OCI-LY7 (cell line): ENCODE results near the gene TNNT1. TPM values are rescaled to one million over a fixed set of nuclear protein-coding genes. Genes with fewer than 3 reads are reported as not detected.

Source experiments
- BruUV-seq: library from RNA; stranded (reverse); fragments of 400-500 nt; replicated peaks from 2 replicates; lab custom pipeline; 2021; lab: Mats Ljungman, UMichigan
- CTCF ChIA-PET: fragments of 300-600 bp; sonication (Branson Sonifier 250); formaldehyde crosslinking; loops from one replicate; lab custom pipeline; 2022; ENCODE audit warnings: antibody characterized with exemption; ENCODE audit not compliant: unreplicated experiment; lab: Charles Lee
- POLR2A ChIA-PET: fragments of 300-600 bp; sonication (Branson Sonifier 250); formaldehyde crosslinking; loops from one replicate; lab custom pipeline; 2022; ENCODE audit warnings: antibody characterized with exemption; lab: Charles Lee
- DNase-seq: peaks from one replicate; pipeline ENCODE4 v3.0.0-alpha.2; 2015; ENCODE audit warnings: low spot score
- H2AFZ ChIP-seq: fragments of 200-600 bp; sonication (generic), shearing (Covaris generic); 2 replicates; pipeline ENCODE4 v1.6.1; 2014; ENCODE audit warnings: mild to moderate bottlenecking, antibody characterized with exemption, low read length, moderate library complexity
- H3K27ac ChIP-seq: fragments of 200-600 bp; sonication (generic); 2 replicates; pipeline ENCODE4 v1.5.1; 2014; ENCODE audit warnings: mixed run types, low read depth, mild to moderate bottlenecking, moderate library complexity, low read length, inconsistent platforms; ENCODE audit not compliant: poor library complexity, severe bottlenecking
- H3K36me3 ChIP-seq: fragments of 200-600 bp; sonication (generic); 2 replicates; pipeline ENCODE4 v1.6.1; 2014; ENCODE audit warnings: mild to moderate bottlenecking, antibody characterized with exemption, low read length, moderate library complexity, mixed read lengths; ENCODE audit not compliant: insufficient read depth
- H3K4me1 ChIP-seq: fragments of 200-600 bp; sonication (generic); 2 replicates; pipeline ENCODE4 v1.5.1; 2014; ENCODE audit warnings: mild to moderate bottlenecking, low read length; ENCODE audit not compliant: insufficient read depth, poor library complexity, severe bottlenecking
- H3K4me2 ChIP-seq: fragments of 200-600 bp; sonication (generic); 2 replicates; pipeline ENCODE4 v1.6.1; 2014; ENCODE audit warnings: mild to moderate bottlenecking, low read length
- H3K4me3 ChIP-seq: fragments of 200-600 bp; sonication (generic); 2 replicates; pipeline ENCODE4 v1.5.1; 2014; ENCODE audit warnings: mild to moderate bottlenecking, low read depth, low read length; ENCODE audit not compliant: poor library complexity, severe bottlenecking
- H3K79me2 ChIP-seq: fragments of 200-600 bp; sonication (generic); 2 replicates; pipeline ENCODE4 v1.6.1; 2016; ENCODE audit warnings: low read depth, mild to moderate bottlenecking, low read length, moderate library complexity, mixed read lengths; ENCODE audit not compliant: insufficient read depth
- H3K9me2 ChIP-seq: fragments of 200-600 bp; sonication (generic); 2 replicates; pipeline ENCODE4 v1.6.1; 2016; ENCODE audit warnings: mild to moderate bottlenecking, low read length, mixed read lengths; ENCODE audit not compliant: insufficient read depth
- H3K9me3 ChIP-seq: fragments of 200-600 bp; sonication (generic); 2 replicates; pipeline ENCODE4 v1.6.1; 2014; ENCODE audit warnings: mild to moderate bottlenecking, mixed run types, low read length, mixed read lengths
- H4K20me1 ChIP-seq: fragments of 200-600 bp; sonication (generic); 2 replicates; pipeline ENCODE4 v1.6.1; 2014; ENCODE audit warnings: mild to moderate bottlenecking, antibody characterized with exemption, low read length, moderate library complexity, mixed read lengths; ENCODE audit not compliant: insufficient read depth
- EZH2phosphoT487 ChIP-seq: fragments of 200-600 bp; sonication (generic); IDR thresholded peaks from 2 replicates; pipeline ENCODE4 v1.6.1; 2018; ENCODE audit warnings: low read depth, borderline replicate concordance, mild to moderate bottlenecking, mixed run types, antibody characterized with exemption, low read length, moderate library complexity, mixed read lengths
- intact Hi-C: fragments of 100-400 bp; cut with micrococcal nuclease; formaldehyde crosslinking; loops from one replicate; pipeline ENCODE4 v1.10.0; 2022; ENCODE audit not compliant: unreplicated experiment
- total RNA-seq, 2 experiments: library from RNA; depleted of rRNA in 1 of 2; stranded (reverse); fragments of >200 nt in 1 of 2; shearing (Covaris generic) in 1 of 2; gene quantifications; 2 replicates each; pipeline ENCODE4 v1.2.3, GENCODE V29; 2014 to 2022
- TF ChIP-seq, protein P1 (sequence below): fragments of 200-600 bp; sonication (generic); conservative IDR thresholded peaks from 2 replicates; pipeline ENCODE4 v1.5.1; 2014; ENCODE audit warnings: mild to moderate bottlenecking, antibody characterized with exemption, low read length, moderate library complexity, mixed read lengths

Gene TNNT1
- total RNA-seq, 2 experiments from 2014 or later: 11.2 to 21.9 TPM

DNA sequence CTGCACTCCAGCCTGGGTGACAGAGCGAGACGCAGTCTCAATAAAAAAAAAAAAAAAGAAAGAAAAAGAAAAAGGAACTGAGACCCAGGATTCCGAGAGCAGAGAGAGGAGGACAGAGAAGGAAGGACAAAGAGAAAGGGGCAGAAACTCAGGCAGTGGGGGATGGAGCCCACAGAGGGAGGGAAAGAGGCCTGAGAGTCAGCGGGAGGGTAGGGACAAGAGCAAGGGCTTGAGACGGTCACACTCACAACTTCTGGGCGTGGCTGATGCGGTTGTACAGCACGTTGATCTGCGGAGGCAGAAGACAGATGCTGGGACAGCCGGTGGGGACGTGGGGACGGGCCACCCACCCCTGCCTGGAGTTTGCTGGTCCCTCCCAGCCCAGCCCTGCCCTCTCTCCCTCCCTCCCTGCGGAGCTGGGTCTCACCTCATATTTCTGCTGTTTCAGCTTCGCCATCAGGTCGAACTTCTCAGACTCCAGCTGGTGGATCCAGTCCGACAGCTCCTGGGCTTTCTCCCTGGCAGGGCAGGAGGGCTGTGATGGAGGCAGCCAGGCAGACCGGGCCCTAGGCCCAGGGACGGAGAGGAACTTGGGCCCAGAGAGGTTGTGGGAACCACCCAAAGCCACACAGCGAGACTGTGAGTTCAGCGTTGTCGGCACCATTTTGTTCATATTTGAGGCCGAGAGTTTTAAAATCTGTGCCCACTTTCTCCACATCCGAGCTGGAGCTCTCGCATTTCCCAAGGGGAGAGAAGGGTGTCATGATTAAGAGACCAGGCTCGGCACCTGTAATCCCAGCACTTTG is 15.2 kb downstream of the TNNT1 start:
- Histone ChIP-seq H2AFZ (peak overlapping the region; percentile 53; the same call in 1 of the 2 replicates), H4K20me1 (no peaks in the 10 kb centered on the region), H3K4me1 (peaks cover 47% of the 10 kb centered on the region), H3K27ac (peak overlapping the region; percentile 84), H3K9me2 (no peaks in the 10 kb centered on the region), H3K4me2 (peak overlapping the region; percentile 92), H3K79me2 (no peaks in the 10 kb centered on the region), H3K9me3 (no peaks in the 10 kb centered on the region), H3K4me3 (peak overlapping the region; percentile 58), H3K36me3 (no peaks in the 10 kb centered on the region)
- DNase-seq: peak; percentile 85
- POLR2A ChIA-PET: interaction anchor here (0.6 kb wide), 1 partner anchor 54 kb away, joined by 3 read pairs; no protein-coding TSS in a partner anchor
- TF ChIP-seq, protein P1, sequence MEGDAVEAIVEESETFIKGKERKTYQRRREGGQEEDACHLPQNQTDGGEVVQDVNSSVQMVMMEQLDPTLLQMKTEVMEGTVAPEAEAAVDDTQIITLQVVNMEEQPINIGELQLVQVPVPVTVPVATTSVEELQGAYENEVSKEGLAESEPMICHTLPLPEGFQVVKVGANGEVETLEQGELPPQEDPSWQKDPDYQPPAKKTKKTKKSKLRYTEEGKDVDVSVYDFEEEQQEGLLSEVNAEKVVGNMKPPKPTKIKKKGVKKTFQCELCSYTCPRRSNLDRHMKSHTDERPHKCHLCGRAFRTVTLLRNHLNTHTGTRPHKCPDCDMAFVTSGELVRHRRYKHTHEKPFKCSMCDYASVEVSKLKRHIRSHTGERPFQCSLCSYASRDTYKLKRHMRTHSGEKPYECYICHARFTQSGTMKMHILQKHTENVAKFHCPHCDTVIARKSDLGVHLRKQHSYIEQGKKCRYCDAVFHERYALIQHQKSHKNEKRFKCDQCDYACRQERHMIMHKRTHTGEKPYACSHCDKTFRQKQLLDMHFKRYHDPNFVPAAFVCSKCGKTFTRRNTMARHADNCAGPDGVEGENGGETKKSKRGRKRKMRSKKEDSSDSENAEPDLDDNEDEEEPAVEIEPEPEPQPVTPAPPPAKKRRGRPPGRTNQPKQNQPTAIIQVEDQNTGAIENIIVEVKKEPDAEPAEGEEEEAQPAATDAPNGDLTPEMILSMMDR: no peak
- no peak for TF ChIP-seq EZH2phosphoT487
- BruUV-seq: no TSS peak
- intact Hi-C loops: loop anchor here (2.0 kb wide), 2 partner anchors 53 to 251 kb away; no protein-coding TSS in a partner anchor
- CTCF ChIA-PET: interaction anchor here (0.6 to 1.2 kb wide), 4 partner anchors 10 to 253 kb away, joined by 3 to 9 read pairs (median 4); no protein-coding TSS in a partner anchor

- H4K20me1 ChIP-seq: no peaks in the 10 kb centered on the region
- intact Hi-C loops: loop anchor here (1.0 to 2.0 kb wide), 3 partner anchors 44 to 250 kb away; no protein-coding TSS in a partner anchor
- H2AFZ ChIP-seq: peak overlapping the region; percentile 23; the same call in 1 of the 2 replicates
- H3K36me3 ChIP-seq: no peaks in the 10 kb centered on the region
- no peak overlapping the region for H3K4me3 ChIP-seq
- ChIA-PET POLR2A (interaction anchor here (0.6 to 0.7 kb wide), 2 partner anchors 35 to 147 kb away, joined by 3 to 4 read pairs; no protein-coding TSS in a partner anchor), CTCF (interaction anchor here (1.1 to 1.2 kb wide), 2 partner anchors 44 to 251 kb away, joined by 4 read pairs; no protein-coding TSS in a partner anchor)
- no TSS peak for BruUV-seq
- peak; percentile 45 for DNase-seq
- no peaks in the 10 kb centered on the region for H3K9me3 ChIP-seq
- H3K9me2 ChIP-seq: no peaks in the 10 kb centered on the region
- peaks cover 47% of the 10 kb centered on the region for H3K4me1 ChIP-seq
- TF ChIP-seq, protein P1: peak; percentile 77
- TF ChIP-seq EZH2phosphoT487: no peak
- H3K27ac ChIP-seq: peak overlapping the region; percentile 84
- H3K4me2 ChIP-seq: peak overlapping the region; percentile 92
- H3K79me2 ChIP-seq: no peaks in the 10 kb centered on the region
These were observed 16.4 kb downstream of the TNNT1 start for GRCh38 chr19:55132453-55133129.
